ENCODE measurements around the gene TMEM256.

Gene TMEM256

DNA sequence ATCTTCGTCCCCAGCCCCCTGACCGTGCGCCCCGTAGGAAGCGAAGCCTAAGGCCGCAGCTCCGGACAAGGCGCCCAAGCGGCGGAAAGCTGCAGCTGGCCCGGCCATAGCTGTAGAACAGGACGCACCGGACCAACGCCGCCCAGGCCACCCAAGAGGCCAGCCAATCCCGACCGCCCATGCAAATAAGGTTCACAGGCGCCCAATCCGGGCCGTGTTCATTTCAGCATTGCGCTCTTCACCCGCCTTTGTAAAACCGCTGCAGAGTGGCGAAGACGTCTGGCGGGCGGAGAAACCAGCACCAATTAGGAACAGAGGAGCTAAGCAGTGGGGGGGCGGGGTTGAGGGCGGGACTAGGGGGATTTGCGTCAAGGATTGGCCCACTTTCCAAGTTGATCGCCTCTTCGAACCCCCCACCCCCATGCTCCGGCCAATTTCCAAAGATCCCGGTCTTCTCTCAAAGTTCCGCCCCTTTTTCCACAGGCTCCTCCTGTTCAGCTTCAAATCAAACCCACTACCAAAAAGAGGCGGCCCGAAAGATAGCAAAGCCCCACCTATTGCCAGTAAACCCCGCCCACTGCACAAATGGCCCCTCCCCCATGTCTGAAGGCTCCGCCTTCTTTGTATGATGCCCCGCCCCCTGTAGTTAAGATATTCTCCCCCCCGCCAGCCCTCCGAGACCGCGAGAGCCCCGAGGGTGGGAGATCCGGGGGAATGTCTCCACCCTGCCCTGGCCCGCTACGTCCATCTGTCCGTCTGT lies at the start of gene TMEM256:
Gene TMEM256 (minus strand): TSS at position 121 of the 760 bp plus-strand sequence. CDS start 13 bp downstream, at position 108.
- peak; percentile 82 for DNase-seq

DNA sequence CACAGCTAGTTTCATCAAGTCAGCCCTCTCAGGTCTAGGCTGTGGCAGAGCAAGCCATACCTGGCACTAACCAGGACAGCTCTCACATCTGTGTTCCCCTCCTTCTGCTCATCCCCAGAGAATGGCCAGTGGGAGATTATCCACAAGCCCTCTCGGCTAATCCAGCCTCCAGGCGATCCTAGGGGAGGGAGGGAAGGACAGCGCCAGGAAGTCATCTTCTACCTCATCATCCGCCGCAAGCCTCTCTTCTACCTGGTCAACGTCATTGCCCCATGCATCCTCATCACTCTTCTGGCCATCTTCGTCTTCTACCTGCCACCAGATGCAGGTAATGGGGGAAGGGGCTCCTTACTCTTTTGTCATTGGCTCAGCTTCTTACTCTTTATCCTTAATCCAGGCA lies 44.6 kb upstream of the TMEM256 start:
- DNase-seq = no peak

DNA sequence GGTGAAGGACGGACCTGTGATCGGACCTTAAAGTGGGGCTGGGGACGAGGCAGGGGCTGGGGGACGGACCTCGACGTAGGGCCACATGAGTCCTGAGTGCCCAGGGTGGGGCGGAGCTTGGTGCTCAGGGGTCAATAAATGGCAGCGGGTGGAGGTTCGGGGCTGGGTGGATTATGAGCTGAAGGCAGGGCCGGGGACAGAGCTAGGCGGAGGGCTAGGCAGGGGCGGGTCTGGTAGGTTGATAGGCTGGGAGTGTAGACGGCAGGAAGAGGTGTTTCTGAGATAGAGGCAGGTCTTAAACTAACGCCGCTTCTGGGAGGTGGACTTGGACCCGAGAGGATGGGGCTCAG lies 41.7 kb upstream of the TMEM256 start:
- DNase-seq = no peak

DNA sequence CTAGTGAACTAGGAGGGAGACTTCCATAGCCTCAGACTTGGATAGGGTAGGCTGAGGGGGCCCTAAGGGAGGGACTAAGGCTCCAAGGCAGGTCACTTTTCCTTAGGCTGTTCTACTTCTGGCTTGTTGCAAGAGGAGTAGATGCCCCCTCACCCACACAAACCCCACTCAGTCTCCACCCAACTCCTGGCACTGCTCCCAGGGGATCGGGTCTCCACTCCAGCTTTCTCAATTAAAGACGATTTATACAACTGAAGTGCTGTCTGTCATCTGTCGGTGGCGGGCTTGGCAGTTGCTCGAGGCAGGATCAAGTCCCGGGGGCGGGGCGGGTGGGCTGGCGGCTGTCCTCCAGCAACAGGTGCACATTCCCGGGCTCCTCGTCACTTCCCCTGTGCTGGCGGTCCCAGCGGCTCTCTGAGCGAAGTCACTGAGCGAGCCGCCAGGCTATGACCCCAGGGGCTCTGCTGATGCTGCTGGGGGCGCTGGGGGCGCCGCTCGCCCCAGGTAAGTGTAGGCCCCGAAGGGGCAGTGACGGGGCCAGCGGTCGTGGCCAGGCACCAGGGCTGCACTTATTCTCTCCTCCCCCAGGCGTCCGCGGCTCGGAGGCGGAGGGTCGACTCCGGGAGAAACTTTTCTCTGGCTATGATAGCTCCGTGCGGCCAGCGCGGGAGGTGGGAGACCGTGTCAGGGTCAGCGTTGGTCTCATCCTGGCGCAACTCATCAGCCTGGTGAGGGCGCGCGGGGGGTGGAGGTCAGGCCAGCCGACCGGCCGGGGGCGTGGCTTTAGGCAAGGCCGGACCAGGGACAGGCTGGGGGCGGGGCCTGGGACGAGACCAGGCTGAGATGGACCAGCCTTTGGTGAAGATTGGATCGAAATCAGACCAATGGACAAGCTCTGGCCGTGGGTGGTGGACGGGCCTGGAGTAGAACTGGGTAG lies 41.1 kb upstream of the TMEM256 start, which contains the start of gene CHRNB1:
Gene CHRNB1 (plus strand): TSS at position 380 of the 937 bp plus-strand sequence. CDS start 67 bp downstream, at position 447.
- DNase-seq = no peak

DNA sequence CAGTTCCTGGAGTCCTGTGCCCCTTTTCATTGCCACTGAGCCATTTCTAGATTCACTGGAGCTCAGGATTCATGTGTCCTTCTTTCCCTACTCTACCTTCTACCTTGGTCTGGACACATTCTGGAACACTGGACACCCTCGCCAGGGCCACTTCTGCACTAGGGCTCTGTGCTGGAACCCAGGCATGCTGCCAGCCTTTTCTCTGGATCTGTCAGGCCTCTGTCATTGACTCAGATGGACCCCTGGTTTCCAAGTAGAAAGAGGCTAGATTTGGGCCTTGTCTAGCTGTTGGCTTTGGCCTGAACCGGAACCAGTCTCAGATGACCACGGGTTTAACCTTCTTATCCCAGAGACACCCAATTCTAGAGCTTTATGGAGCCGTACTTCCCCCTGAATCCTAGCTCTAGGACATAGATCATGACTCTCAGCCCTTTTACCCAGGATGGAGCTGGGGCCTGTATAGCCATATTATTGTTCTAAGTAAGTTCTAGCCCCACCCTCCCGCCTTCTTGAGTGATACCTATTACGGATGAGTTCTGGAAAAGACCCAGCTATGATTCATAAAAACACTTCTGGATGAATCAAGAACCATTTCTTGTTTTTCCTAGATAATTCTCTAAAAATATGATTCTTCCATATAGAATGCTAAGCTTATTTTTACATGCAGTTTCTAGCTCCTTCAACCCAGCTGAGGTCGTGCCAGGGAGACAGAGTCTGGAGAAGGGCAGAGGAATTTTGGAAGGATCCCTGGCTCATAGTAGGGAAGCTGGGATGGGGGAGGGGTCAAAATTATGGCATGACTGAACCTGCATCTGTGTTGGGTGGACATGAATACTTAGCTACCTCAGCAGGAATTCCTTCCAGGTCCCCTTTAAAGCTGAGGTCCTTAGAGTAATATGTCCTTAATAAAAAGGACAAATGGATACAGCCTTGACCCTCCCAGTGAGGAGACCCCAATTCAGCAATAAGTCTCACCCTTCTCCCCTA lies 39.9 kb upstream of the TMEM256 start:
- DNase-seq = no peak

DNA sequence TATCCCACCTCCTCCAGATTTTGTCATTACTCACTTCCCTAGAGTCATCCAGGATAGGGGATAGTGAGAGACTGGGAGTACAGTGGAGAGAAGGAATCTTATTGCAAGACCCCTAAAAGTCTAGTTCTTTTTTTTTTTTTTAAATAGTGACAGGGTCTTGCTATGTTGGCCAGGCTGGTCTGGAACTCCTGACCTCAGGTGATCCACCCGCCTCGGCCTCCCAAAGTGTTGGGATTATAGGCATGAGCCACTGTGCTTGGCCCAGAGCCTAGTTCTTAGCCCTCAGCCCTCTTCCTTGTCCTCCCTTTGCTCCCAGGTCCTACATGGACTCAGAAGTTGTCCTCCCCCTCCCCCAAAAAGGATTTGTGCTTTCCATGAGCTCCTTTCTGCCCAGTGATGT lies 38.2 kb upstream of the TMEM256 start:
- no peak for DNase-seq

DNA sequence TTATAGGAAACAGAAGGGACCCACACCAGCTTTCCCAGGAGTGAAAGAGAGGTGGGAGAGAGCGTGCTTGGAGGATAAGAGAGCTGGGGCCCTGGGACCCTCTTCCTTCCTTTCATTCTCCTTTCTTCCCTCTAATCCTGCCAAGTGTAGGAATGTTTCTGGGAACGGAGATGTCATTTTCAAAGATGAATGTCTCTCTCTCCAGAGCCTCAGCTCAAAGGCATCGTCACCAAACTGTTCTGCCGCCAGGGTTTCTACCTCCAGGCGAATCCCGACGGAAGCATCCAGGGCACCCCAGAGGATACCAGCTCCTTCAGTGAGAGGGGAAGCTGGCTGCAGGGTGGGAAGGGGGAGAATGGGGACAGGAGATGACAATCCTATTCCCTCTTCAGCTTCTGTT lies 37.4 kb upstream of the TMEM256 start:
- no peak for DNase-seq

DNA sequence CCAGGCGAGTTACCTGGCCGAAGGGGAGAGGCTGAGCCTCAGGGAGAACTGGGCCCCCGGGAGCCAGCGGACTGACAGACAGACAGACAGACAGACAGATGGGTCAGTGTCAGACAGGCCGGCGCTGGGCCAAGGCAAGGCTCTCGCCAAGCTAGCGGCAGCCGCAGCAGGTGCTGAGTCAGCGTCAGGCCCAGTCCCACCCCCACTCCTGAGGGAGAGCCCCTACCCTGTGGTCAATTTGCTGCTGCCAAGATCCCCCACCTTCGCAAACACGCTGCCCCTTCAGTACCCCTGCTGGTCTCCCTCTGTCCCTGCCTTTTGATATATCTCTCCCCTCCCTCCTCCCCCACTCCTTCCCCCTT lies 36.9 kb upstream of the TMEM256 start:
- DNase-seq = no peak

DNA sequence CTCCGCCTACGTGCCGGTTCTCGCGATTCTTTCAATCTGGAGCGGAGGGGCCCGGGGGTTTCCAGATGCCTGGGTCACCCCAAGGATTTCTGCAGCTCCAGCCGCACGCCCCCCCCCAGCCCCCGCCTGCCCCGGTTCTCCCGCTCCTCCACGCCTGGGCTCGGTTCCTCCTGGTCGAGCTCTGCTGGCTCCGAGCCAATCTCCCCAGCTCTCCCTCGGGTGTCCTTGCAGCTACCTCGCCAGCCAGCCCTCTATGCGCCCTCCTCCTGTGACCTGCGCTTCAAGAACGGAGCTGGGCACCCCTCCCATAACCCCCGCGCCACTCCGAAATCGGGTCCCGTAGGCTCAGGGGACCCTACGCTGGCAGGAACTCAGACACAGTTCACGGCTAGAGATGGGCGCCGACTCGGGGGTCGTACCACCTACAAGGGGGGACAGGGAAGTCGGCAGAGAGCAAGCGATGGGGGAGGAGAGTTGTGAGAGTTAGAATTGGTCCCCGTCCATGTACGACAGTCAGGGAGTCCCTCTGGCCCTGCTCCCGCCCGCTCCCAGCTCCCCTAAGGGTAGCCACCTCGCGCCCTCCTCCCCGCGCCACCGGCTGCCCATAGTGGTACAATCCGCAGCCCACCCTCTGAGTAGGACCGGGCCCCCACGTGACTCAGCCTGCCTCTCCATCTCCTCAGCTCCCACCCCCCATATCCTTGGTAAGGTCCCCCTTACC lies 36.4 kb upstream of the TMEM256 start:
- DNase-seq = no peak

DNA sequence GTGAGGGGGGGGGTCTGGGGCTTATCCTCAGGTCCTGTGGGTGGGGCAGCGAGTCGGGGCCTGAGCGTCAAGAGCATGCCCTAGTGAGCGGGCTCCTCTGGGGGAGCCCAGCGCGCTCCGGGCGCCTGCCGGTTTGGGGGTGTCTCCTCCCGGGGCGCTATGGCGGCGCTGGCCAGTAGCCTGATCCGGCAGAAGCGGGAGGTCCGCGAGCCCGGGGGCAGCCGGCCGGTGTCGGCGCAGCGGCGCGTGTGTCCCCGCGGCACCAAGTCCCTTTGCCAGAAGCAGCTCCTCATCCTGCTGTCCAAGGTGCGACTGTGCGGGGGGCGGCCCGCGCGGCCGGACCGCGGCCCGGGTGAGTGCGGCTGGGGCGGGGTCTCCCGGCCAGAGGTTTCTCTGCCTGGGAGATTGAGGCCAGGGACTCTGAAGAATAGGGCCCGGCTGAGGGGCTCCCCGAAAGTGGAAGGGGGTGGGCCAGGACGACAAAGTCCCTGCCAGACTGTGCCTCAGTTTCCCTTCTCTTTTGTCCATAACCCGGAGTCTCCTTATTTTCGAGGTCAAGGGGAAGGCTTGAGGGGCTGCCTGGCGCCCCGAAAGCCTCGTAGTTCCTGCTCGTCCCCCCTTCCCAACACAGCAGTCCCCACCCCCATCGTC lies 35.7 kb upstream of the TMEM256 start, which contains the start of gene FGF11:
Gene FGF11 (plus strand): TSS at position 51 of the 651 bp plus-strand sequence. CDS start 109 bp downstream, at position 160.
- DNase-seq = no peak

DNA sequence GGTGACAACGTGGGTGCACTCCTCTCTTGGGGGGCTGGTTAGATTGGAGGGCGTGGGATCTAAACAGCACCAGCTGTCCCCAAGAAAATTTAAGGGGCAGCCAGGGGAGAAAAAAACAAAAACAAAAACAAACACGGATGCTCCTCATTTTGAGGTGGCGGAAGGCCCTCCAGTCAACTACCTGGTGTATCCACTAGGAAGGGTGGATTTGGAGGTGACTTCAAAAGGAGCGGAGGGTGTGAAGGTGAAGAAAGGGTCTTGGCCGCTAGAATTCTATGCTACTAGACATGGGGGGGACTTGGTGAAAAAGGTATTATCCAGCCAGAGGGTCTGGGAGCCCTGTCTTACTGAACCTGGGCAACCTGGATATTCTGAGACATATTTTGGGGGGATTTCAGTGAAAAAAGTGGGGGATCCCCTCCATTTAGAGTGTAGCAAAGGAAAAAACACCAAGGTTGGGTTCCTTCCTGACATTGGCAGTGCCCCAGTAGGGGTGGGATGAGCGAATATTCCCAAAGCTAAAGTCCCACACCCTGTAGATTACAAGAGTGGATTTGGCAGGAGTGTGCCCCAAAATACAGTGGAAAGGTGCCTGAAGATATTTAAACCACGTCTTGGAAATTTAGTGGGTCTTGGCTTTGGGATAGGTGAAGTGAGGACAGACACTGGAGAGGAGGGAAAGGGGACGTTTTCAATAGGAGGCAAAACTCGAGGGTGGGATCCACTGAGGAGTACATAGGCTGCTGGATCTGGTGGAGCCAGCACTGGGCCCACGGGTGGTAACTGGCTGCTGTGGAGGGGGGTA lies 35.0 kb upstream of the TMEM256 start:
- no peak for DNase-seq

DNA sequence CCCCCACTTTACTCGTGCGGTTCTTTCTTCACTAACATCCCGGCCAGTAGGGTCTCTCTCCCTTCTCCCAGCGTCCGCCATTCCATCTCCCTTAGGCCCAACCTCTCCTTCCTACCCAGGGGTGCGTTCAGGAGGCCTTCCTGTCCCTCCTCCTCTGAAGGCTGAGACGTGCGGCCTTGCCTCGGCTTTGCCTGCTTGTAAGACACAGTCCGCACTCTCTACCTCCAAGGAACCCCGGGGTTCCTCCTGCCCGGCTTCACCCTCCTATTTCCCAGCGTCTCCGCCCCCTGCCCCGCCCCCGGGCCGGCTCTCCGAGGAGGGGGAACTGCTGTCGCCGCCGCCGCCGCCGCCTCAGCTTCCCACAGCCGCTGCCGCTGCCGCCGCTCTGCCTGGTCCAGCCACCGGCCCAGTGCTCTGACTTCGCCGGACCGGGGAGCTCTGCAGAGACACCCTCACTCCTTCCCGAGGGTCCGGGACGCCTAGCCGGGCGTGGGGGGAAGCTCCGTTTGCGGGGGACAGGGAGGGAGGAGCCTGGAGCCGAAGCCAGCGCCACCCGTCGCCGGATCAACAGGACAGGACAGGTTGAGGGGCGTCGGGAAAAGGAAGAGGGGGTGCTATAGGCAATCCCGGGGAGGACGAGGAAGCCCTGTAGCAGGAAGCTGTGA lies 34.2 kb upstream of the TMEM256 start:
- DNase-seq = no peak

DNA sequence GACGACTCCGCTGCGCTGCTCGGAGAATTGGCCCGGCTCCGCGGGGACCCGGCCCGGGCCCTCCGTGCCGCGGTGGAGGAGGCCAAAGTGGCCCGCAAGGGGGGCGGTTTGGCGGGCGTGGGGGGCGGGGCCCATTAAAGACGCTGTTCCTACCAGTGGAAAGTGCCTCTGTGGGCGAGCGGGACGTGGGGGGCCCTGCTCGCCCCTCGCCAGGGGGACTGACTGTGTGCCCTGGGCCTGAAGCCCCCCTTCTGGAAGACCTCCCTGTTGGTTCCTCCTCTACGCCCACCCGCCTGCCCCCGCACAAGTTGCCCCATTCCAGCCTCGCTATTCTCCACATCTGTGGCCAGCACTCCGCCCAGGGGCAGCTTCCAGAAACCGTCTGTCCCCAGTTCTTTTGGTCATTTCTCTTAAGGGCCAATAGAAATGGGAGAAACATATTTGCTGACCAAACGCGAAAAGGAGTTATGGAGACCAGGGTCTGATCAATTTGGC lies 33.5 kb upstream of the TMEM256 start:
- no peak for DNase-seq

DNA sequence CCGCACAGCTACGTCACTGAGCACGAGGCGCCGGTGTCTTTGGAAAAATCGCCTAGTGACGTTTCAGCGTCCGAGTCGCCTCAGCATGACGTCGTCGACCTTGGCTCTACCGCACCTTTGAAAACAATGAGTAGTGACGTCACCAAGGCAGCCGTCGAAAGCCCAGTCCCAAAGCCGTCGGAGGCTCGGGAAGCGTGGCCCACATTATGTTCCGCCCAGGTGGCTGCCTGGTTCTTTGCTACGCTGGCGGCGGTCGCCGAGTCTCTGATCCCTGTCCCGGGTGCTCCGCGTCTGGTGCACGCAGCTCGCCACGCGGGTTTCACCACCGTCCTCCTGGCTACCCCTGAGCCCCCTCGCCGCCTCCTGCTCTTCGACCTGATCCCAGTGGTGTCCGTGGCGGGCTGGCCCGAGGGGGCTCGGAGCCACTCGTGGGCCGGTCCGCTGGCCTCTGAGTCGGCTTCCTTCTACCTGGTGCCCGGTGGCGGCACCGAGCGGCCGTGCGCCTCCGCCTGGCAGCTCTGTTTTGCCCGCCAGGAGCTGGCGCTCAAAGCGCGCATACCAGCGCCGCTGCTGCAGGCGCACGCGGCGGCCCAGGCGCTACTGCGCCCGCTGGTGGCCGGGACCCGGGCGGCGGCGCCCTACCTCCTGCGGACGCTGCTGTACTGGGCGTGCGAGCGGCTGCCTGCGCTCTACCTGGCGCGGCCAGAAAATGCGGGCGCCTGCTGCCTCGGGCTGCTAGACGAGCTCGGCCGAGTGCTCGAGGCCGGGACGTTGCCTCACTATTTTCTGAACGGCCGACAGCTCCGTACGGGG lies 32.9 kb upstream of the TMEM256 start:
- peak; percentile 2 for DNase-seq

DNA sequence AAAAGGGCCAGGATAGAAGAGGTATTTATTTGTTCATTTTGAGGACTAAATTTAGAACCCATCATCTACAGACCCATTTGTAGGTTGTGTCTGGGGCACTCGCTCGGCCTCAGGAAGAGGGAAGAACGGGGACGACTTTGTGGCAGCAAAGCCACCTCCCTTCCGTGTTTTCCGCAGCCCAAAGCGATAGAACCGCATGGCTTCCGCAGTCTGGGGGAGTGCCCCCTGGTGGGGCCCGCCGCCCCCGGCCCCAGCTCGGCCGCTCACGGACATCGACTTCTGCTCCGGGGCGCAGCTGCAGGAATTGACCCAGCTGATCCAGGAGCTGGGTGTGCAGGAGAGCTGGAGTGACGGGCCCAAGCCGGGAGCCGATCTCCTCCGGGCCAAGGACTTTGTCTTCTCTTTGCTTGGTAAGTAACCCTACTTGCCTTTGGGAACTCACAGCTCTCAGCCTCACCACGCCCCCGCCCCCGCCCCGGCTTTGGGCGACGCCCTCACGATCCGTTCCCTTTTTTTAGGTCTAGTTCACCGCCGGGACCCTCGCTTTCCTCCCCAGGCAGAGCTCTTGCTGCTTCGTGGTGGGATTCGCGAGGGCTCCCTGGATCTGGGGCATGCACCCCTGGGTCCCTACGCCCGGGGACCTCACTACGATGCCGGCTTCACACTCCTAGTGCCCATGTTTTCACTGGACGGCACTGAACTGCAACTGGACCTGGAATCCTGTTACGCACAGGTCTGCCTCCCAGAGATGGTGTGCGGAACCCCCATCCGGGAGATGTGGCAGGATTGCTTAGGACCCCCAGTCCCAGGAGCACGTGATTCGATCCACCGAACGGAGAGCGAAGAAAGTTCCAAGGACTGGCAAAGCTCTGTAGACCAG lies 32.0 kb upstream of the TMEM256 start:
- peak; percentile 46 for DNase-seq

DNA sequence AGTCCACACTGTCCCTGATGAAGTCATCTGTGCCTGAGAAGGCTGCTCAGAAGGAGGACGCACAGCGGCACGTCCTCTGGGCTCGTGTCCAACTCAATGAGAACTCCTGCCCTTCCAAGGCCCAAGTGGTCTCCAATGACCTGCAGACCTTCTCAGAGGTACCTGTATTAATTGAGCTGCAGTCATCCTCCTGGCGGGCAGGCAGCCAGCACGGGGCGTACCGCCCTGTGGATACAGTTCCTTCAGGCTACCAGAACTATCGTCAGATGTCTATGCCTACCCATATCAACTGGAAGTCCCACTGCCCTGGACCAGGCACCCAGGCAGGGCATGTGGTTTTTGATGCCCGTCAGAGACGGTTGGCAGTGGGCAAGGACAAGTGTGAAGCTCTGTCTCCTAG lies 28.4 kb upstream of the TMEM256 start:
- DNase-seq = no peak

DNA sequence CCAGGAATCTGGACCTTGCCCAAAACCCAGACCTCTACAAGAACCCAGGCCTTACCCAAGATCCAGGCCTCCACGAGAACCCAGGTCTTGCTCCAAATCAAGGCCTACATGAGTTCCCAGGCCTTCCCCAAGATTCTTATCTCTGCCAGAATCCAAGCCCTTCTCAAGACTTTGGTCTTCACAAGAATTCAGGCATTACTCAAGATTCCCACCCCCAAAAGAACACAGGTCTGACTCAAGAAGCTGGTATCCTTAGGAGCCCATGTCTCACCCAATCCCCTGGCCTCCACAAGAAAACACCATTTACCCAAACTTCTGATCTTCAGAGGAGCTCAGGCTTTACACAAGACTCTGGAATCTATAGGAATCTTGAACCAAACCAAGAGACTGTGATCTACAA lies 27.3 kb upstream of the TMEM256 start:
- DNase-seq = no peak

DNA sequence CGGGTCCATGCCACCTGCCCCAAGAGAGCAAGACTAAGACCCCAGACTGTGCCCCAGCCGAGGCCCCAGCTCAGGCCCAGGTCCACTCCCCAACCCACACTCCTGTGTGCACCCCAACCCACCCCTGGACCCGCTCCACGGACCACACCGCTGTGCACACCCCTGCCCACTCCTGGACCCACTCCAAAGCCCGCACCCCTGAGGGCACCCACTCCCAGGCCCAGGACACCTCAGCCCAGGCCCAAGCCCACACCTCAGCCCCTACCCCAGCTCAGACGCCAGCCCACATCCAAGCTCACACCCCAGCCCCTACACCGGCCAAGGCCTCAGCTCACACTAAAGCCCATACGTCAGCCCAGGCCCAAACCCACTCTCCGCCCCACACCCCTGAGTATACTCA lies 25.8 kb upstream of the TMEM256 start:
- no peak for DNase-seq

Data from GF-D8 (cell line).